ENCODE results near the gene KIF5C. TPM values are rescaled to one million over a fixed set of nuclear protein-coding genes. Genes with fewer than 3 reads are reported as not detected.
A peak's percentile ranks its signal among the peaks of the same experiment; 100 is the strongest.

The KIF5C gene
- polyA plus RNA-seq, 1 donor = 16.0 TPM

GRCh38 chr2:149023091-149023490 is 148.1 kb downstream of the KIF5C start:
- Histone ChIP-seq H3K9me3 (ENCODE audit: control insufficient read depth, low read depth, low read length) (no peaks in the 10 kb centered on the region), H3K27me3 (ENCODE audit: control insufficient read depth, insufficient read depth, low read length) (no peaks in the 10 kb centered on the region), H3K4me3 (ENCODE audit: low read length) (no peak overlapping the region), H3K4me1 (ENCODE audit: control insufficient read depth, insufficient read depth, low read length) (peaks cover 19% of the 10 kb centered on the region), H3K36me3 (ENCODE audit: control insufficient read depth, insufficient read depth, low read length) (no peaks in the 10 kb centered on the region), H3K27ac (ENCODE audit: low read length) (no peak overlapping the region)
- no peak for DNase-seq
- 100% methylated on average over 1 of the region's 6 CpGs for WGBS (ENCODE audit: insufficient coverage, low lambda C conversion rate)

- Histone ChIP-seq H3K27ac (ENCODE audit: low read length) (no peak overlapping the region), H3K27me3 (ENCODE audit: control insufficient read depth, insufficient read depth, low read length) (peaks cover 5% of the 10 kb centered on the region), H3K4me3 (ENCODE audit: low read length) (no peak overlapping the region), H3K36me3 (ENCODE audit: control insufficient read depth, insufficient read depth, low read length) (no peaks in the 10 kb centered on the region), H3K4me1 (ENCODE audit: control insufficient read depth, insufficient read depth, low read length) (no peaks in the 10 kb centered on the region), H3K9me3 (ENCODE audit: control insufficient read depth, low read depth, low read length) (no peaks in the 10 kb centered on the region)
- 60% methylated on average over 2 of the region's 7 CpGs for WGBS (ENCODE audit: insufficient coverage, low lambda C conversion rate)
- DNase-seq = no peak
Measured at GRCh38 chr2:149027590-149028250, 152.7 kb downstream of the KIF5C start.

DNA sequence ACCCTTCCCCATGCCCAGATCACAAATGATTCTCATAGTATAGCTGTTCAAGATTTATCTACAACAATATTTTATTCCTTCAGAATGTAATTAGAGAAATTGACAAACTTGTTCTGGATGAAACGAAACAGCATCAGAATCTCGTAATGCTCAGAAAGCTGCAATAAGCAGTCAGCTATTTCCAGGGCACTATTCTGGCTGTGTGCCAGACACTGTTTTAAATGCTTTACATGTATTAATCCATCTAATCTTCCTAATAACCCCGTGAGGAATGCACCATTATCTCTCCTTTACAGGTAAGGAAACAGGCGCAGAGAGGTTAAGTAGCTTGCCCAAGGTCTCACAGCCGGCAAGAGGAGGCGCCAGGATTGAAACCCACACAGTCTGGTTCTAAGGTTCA is 153.3 kb downstream of the KIF5C start:
- no peak overlapping the region for H3K4me3 ChIP-seq (ENCODE audit: low read length)
- WGBS (ENCODE audit: insufficient coverage, low lambda C conversion rate) = no CpG with 5 or more reads among the region's 6 CpGs
- H3K4me1 ChIP-seq (ENCODE audit: control insufficient read depth, insufficient read depth, low read length) = no peaks in the 10 kb centered on the region
- no peaks in the 10 kb centered on the region for H3K9me3 ChIP-seq (ENCODE audit: control insufficient read depth, low read depth, low read length)
- H3K27ac ChIP-seq (ENCODE audit: low read length) = no peak overlapping the region
- no peak for DNase-seq
- H3K27me3 ChIP-seq (ENCODE audit: control insufficient read depth, insufficient read depth, low read length) = peaks cover 5% of the 10 kb centered on the region
- no peaks in the 10 kb centered on the region for H3K36me3 ChIP-seq (ENCODE audit: control insufficient read depth, insufficient read depth, low read length)

DNA sequence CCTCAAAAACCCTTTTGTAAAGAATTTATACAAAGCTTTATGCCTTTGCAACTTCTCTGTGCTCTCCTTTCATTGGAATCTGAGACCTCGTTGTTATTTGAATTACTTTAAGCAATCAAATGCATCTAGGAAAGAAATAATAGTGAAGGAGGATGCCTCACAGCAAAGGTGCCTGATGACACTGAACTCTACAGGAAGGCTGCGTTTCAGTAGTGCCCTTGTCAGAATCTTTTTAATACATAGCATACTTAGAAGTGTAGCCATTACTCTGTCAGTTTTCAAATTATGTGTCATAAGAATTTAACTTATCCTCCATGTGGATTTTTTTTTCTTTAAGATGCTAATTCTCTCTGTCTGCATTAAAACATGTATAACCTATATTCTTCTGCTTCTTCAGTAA is 153.9 kb downstream of the KIF5C start:
- H3K36me3 ChIP-seq (ENCODE audit: control insufficient read depth, insufficient read depth, low read length) = no peaks in the 10 kb centered on the region
- peaks cover 5% of the 10 kb centered on the region for H3K27me3 ChIP-seq (ENCODE audit: control insufficient read depth, insufficient read depth, low read length)
- no peaks in the 10 kb centered on the region for H3K9me3 ChIP-seq (ENCODE audit: control insufficient read depth, low read depth, low read length)
- DNase-seq = no peak
- no peak overlapping the region for H3K4me3 ChIP-seq (ENCODE audit: low read length)
- no peaks in the 10 kb centered on the region for H3K4me1 ChIP-seq (ENCODE audit: control insufficient read depth, insufficient read depth, low read length)
- WGBS (ENCODE audit: insufficient coverage, low lambda C conversion rate) = no CpG with 5 or more reads among the region's 2 CpGs
- H3K27ac ChIP-seq (ENCODE audit: low read length) = no peak overlapping the region

DNA sequence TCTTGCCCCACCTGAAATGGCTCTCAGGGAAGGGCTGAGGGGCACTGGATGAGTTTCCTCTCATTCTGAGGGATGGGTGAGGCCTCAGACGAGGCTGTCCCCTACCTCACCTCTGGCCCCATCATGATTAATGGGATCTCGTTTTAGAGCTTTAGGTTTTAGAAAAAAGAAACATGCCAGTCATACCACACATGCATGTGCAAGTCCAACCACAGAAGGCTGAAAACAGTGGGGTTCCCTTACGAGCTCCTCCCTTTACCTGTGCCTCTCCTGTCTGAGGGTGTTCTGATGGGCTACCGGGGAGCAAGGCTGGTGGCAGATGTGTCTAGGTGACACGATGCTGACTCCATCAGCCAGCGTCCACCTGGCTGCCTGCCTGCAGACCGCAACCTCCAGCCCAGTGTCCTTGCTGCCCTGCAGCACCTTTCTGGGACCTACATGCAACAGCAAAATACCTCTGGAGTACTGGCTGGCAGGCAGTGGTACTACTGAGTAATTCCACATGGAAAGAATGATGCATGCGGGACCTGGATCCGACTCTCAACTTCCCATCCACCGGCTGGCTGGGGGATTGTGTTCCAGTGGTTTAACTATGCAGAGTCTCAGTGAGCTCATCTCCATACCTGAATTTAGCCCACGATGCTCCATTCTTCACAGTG is 154.4 kb downstream of the KIF5C start:
- peaks cover 5% of the 10 kb centered on the region for H3K27me3 ChIP-seq (ENCODE audit: control insufficient read depth, insufficient read depth, low read length)
- no peaks in the 10 kb centered on the region for H3K36me3 ChIP-seq (ENCODE audit: control insufficient read depth, insufficient read depth, low read length)
- H3K4me3 ChIP-seq (ENCODE audit: low read length) = no peak overlapping the region
- no peaks in the 10 kb centered on the region for H3K4me1 ChIP-seq (ENCODE audit: control insufficient read depth, insufficient read depth, low read length)
- no peak overlapping the region for H3K27ac ChIP-seq (ENCODE audit: low read length)
- no peak for DNase-seq
- WGBS (ENCODE audit: insufficient coverage, low lambda C conversion rate) = no CpG with 5 or more reads among the region's 11 CpGs
- H3K9me3 ChIP-seq (ENCODE audit: control insufficient read depth, low read depth, low read length) = no peaks in the 10 kb centered on the region

GRCh38 chr2:149031396-149031795 is 156.4 kb downstream of the KIF5C start:
- no peak for DNase-seq
- H3K9me3 ChIP-seq (ENCODE audit: control insufficient read depth, low read depth, low read length) = no peaks in the 10 kb centered on the region
- H3K36me3 ChIP-seq (ENCODE audit: control insufficient read depth, insufficient read depth, low read length) = no peaks in the 10 kb centered on the region
- H3K4me3 ChIP-seq (ENCODE audit: low read length) = no peak overlapping the region
- no CpG with 5 or more reads among the region's 4 CpGs for WGBS (ENCODE audit: insufficient coverage, low lambda C conversion rate)
- no peak overlapping the region for H3K27ac ChIP-seq (ENCODE audit: low read length)
- H3K4me1 ChIP-seq (ENCODE audit: control insufficient read depth, insufficient read depth, low read length) = no peaks in the 10 kb centered on the region
- peaks cover 5% of the 10 kb centered on the region for H3K27me3 ChIP-seq (ENCODE audit: control insufficient read depth, insufficient read depth, low read length)

GRCh38 chr2:149033716-149034115 is 158.7 kb downstream of the KIF5C start:
- Histone ChIP-seq H3K36me3 (ENCODE audit: control insufficient read depth, insufficient read depth, low read length) (no peaks in the 10 kb centered on the region), H3K4me1 (ENCODE audit: control insufficient read depth, insufficient read depth, low read length) (peaks cover 6% of the 10 kb centered on the region), H3K9me3 (ENCODE audit: control insufficient read depth, low read depth, low read length) (no peaks in the 10 kb centered on the region), H3K4me3 (ENCODE audit: low read length) (no peak overlapping the region), H3K27me3 (ENCODE audit: control insufficient read depth, insufficient read depth, low read length) (peaks cover 5% of the 10 kb centered on the region), H3K27ac (ENCODE audit: low read length) (no peak overlapping the region)
- WGBS (ENCODE audit: insufficient coverage, low lambda C conversion rate) = no CpG with 5 or more reads among the region's 8 CpGs
- peak; percentile 23 to 39 for DNase-seq

- no peak overlapping the region for H3K27ac ChIP-seq (ENCODE audit: low read length)
- H3K9me3 ChIP-seq (ENCODE audit: control insufficient read depth, low read depth, low read length) = no peaks in the 10 kb centered on the region
- peaks cover 11% of the 10 kb centered on the region for H3K27me3 ChIP-seq (ENCODE audit: control insufficient read depth, insufficient read depth, low read length)
- no CpG with 5 or more reads among the region's 6 CpGs for WGBS (ENCODE audit: insufficient coverage, low lambda C conversion rate)
- H3K4me3 ChIP-seq (ENCODE audit: low read length) = no peak overlapping the region
- DNase-seq = no peak
- H3K36me3 ChIP-seq (ENCODE audit: control insufficient read depth, insufficient read depth, low read length) = no peaks in the 10 kb centered on the region
- peaks cover 6% of the 10 kb centered on the region for H3K4me1 ChIP-seq (ENCODE audit: control insufficient read depth, insufficient read depth, low read length)
Measured at GRCh38 chr2:149034406-149034805, 159.4 kb downstream of the KIF5C start.

- no peak overlapping the region for H3K4me3 ChIP-seq (ENCODE audit: low read length)
- peaks cover 14% of the 10 kb centered on the region for H3K27me3 ChIP-seq (ENCODE audit: control insufficient read depth, insufficient read depth, low read length)
- DNase-seq = no peak
- peaks cover 6% of the 10 kb centered on the region for H3K4me1 ChIP-seq (ENCODE audit: control insufficient read depth, insufficient read depth, low read length)
- no peak overlapping the region for H3K27ac ChIP-seq (ENCODE audit: low read length)
- no peaks in the 10 kb centered on the region for H3K36me3 ChIP-seq (ENCODE audit: control insufficient read depth, insufficient read depth, low read length)
- WGBS (ENCODE audit: insufficient coverage, low lambda C conversion rate) = no CpG with 5 or more reads among the region's 4 CpGs
- no peaks in the 10 kb centered on the region for H3K9me3 ChIP-seq (ENCODE audit: control insufficient read depth, low read depth, low read length)
Measured at GRCh38 chr2:149036507-149037293, 161.7 kb downstream of the KIF5C start.

DNA sequence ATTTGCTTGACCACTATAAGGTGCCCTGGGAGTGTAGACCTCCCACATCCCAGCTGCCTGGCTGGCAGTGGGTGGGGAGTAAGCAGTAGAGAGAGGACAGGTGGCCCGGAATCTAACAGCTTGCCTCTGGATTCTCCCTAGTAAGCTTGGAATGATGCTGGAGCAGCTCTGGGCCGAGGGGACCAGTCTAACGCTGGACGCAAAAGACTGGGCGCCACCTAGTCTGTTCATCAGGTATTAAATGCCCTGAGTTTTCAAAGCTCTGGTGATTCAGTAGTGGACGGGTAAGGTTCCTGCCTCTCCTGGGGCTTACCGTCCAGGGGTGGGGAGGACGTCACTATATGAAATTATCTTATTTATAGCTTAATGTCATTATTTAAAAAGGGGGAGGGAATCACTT is 162.8 kb downstream of the KIF5C start:
- Histone ChIP-seq H3K4me1 (ENCODE audit: control insufficient read depth, insufficient read depth, low read length) (peaks cover 6% of the 10 kb centered on the region), H3K27ac (ENCODE audit: low read length) (no peak overlapping the region), H3K36me3 (ENCODE audit: control insufficient read depth, insufficient read depth, low read length) (no peaks in the 10 kb centered on the region), H3K4me3 (ENCODE audit: low read length) (peak overlapping the region; percentile 42), H3K27me3 (ENCODE audit: control insufficient read depth, insufficient read depth, low read length) (peaks cover 19% of the 10 kb centered on the region), H3K9me3 (ENCODE audit: control insufficient read depth, low read depth, low read length) (no peaks in the 10 kb centered on the region)
- DNase-seq = peak in 1 of 2 donors; percentile 34
- 80% methylated on average over 1 of the region's 8 CpGs for WGBS (ENCODE audit: insufficient coverage, low lambda C conversion rate)
